HTR-8/SVneo (cell line): ENCODE results near the gene KDM6B.

ENCODE experiments used
- DNase-seq: peaks from one replicate; pipeline ENCODE4 v3.0.0; 2011; ENCODE audit warnings: low spot score, mixed read lengths; ENCODE audit not compliant: insufficient read length
- FAIRE-seq: peaks from 2 replicates; lab custom pipeline; 2011; peaks lifted over from hg19 to GRCh38; lab: Jason Lieb, UNC

The KDM6B gene

GRCh38 chr17:7818746-7819645, 15.0 kb upstream of the KDM6B start:
- no peak for FAIRE-seq

DNA sequence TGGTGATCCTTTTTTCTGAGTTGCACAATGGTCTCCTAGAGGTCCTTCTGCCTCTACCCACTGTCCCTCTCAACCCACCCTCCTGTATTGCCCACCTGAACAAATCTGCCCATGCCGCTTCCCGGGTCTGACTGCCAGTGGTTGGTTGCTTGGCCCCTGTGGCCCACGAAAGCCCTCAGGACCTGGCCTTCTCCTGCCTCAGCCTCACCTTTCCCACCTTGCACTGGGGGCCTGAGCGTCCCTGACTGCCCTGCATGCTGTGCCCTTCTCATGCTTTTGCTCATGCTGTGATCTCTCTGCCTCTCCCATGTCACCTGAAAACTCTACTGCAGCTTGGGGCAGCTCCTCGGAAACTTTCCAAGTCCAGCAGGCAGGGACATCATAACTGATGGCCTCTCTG, 13.8 kb upstream of the KDM6B start:
- FAIRE-seq (no peak), DNase-seq (no peak)

More at GRCh38 chr17:7818746-7819645, 15.0 kb upstream of the KDM6B start:
- DNase-seq: no peak

- DNase-seq (no peak), FAIRE-seq (no peak)
These were observed 11.9 kb upstream of the KDM6B start for GRCh38 chr17:7822126-7822525.

DNA sequence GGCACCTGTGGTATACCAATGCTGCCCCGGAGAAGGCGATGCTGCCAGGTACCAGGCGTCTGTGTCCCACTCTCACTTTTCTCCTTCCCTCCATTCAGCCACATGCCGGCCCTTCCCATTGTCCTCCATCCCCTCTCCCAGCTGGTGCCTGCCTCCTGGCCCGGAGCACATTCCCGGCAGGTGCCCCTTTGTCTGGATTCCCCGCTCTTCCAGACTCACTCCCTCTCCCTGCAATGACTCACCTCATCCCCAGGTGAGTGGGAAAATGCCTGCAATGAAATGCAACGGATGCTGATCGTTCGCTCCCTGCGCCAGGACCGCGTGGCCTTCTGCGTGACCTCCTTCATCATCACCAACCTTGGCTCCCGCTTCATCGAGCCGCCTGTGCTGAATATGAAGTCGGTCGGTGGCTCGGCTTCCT, 10.4 kb upstream of the KDM6B start:
- peak; percentile 66 for FAIRE-seq
- no peak for DNase-seq

GRCh38 chr17:7824021-7824924, 9.7 kb upstream of the KDM6B start:
- DNase-seq (no peak), FAIRE-seq (peak; percentile 31)

DNA sequence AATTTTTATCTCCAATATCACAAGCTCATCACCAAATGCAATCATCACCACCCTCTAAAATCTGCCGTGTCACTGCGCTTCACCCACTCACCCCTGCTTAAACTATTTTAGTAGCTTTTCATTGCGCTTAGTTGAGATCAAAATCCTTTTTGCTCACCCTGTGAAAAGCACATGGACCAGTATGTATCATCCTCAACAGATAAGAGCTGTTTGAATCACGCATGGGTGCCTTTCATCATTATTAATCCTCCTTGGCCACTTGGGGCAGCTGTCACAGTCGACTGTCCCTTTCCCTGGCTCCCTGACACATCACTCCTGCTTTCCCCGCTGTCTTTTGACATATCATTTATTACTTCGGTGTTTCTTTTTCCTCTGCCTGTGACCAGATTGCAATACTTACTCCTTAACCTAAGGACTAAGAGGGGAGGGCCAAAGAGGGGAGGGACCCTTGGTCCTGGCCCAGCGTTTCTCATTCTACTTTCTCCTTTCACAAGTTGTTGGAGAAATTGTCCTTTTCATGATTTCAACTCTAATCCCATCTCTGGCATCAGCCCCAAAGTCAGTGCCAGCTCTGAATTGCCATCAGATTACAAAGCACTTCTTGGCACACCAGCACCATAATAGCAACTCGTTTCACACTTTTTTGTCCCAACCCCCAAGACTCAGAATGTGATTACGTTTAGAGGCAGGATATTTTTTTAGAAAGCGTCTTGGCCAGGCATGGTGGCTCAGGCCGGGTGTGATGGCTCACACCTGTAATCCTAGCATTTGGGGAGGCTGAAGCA, 8.6 kb upstream of the KDM6B start:
- FAIRE-seq: no peak

DNA sequence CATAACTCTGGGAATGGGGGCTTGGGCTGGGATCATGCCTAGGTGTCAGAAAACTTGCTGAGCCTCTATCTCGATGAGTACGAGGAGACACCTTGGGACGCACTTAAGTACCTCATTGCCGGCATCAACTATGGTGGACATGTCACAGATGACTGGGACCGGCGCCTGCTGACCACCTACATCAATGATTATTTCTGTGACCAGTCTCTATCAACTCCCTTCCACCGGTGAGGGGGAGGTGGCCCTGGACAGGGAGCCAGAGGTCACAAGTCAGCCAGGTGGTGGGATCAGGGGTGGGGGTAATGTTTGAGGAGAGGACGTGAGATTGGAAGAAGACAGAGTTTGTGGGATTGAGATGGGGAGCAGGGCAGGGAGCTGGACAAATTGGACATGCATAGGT, 3.4 kb upstream of the KDM6B start:
- FAIRE-seq: no peak

More for the DNA sequence above, 8.6 kb upstream of the KDM6B start:
- DNase-seq: no peak

DNA sequence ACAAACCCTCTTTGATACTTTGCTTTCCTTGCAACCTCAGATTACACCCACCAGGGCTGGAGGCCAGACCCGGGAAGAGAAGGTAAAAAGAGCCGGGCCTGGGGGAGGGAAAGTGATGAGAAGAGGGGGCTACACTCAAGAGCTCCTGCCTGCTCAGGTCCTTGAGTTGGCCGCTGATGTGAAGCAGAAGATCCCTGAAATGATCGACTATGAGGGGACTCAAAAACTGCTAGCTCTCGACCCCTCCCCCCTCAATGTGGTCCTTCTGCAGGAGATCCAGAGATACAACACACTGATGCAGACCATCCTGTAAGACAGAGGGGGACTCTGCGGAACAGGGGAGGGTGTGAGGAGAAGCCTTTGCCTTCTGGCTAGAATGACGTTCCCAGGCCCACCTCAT, 2.8 kb upstream of the KDM6B start:
- FAIRE-seq (no peak), DNase-seq (no peak)

More for the DNA sequence above, 3.4 kb upstream of the KDM6B start:
- DNase-seq: no peak

DNA sequence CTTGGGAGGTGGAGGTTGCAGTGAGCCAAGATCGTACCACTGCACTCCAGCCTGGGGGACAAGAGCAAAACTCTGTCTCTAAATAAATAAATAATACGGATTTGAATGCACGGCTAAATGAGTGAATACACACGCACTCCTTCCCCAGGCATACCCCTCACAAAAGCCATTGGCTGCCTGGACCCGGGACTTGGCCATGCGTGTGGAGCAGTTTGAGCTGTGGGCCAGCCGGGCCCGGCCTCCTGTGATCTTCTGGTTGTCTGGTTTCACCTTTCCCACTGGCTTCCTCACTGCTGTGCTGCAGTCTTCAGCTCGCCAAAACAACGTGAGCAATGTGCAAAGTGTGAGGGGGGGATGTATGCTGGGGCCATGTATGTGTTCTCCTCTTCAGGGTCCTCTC, 1.6 kb upstream of the KDM6B start:
- DNase-seq (no peak), FAIRE-seq (no peak)

DNA sequence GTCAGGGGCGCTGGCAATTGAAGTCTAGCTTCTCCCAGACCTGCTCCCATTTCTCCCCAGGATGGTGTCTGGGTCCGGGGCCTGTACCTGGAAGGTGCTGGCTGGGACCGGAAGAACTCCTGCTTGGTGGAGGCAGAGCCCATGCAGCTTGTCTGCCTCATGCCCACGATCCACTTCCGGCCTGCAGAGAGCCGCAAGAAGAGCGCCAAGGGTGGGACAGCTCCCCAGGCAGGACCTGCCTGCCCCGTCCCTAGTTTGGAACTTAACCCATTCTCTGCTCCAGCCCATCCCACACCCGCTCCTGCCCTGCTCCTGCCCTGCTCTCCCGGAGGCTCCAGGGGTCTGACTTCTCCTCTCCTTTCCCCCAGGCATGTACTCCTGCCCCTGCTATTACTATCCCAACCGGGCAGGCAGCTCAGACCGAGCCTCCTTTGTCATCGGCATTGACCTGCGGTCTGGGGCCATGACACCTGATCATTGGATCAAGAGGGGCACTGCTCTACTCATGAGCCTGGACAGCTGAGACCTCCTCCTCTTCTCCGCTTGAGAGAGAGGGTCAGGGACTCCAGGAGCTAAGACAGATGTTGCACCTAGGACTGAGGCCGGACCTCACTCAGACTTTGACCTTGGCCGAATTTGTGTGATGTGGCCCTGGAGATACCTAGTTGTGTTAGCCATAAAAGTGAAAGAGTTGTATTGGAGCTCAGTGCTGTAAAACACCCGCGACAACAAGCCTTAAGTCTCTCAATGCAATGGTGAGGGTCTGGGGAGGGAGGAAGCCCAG, 814 bp upstream of the KDM6B start:
- DNase-seq (no peak), FAIRE-seq (no peak)

DNA sequence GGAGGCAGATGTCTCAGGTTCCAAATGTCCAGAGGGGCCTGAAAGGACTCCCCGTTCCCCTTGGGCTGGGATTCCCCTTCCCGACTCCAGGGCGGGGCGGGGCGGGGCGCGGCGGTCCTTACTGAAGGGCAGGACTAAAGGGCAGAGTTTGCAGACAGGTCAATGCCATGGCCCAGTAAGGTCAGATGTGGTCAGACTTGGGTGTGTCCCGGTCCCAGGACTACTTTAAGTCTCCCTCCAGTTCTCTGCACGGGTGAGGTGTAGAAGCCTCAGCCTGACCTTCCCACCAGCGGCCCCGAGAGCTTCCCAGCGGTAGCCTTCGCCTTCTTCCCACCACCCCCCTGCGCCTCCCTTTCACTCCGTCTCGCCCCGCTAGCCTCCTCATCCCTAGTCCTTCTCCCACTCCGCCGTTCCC, 532 bp downstream of the KDM6B start:
- no peak for DNase-seq
- no peak for FAIRE-seq

GRCh38 chr17:7834957-7835813, 1.2 kb downstream of the KDM6B start:
- peak; percentile 99 for FAIRE-seq

DNA sequence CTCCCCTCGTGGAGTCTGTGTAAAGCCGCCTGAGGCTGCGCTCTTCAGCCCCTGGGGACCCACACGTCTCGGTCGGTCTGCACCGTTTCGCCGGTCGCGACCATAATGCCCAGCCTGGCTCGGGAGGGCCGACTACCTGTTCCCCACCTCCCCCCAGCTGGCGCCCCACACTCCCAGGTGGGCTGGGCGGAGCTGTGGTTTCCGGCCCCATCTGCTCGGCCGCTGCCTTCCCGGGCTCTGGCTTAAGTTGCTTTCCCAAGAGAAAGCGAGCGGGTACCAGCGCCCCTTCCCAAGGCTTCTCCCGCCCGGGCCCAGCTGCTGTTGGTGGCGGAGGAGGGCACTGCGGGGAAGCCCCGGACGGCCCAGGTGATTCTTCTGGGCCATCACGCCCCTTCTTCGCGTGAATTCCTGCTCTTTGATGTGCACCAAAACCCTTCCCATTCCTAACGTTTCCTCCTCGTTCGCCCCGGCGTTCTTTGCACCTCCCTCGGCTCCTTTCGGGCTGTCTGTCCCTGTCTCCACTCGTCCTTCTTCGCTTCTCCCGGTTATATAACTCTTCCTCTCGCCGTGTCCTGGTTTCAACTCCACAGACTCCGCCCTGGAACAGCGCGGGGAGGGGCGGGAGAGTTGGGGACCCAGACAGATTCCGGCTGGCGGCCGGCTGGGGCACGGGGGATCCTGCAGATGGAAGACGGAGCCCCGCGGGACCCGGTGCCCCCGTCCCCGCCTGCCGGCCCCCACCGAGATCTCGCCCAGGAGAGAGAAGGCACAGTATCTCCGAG, 2.0 kb downstream of the KDM6B start:
- DNase-seq: no peak
- FAIRE-seq: no peak

More at GRCh38 chr17:7834957-7835813, 1.2 kb downstream of the KDM6B start:
- peak; percentile 98 for DNase-seq

DNA sequence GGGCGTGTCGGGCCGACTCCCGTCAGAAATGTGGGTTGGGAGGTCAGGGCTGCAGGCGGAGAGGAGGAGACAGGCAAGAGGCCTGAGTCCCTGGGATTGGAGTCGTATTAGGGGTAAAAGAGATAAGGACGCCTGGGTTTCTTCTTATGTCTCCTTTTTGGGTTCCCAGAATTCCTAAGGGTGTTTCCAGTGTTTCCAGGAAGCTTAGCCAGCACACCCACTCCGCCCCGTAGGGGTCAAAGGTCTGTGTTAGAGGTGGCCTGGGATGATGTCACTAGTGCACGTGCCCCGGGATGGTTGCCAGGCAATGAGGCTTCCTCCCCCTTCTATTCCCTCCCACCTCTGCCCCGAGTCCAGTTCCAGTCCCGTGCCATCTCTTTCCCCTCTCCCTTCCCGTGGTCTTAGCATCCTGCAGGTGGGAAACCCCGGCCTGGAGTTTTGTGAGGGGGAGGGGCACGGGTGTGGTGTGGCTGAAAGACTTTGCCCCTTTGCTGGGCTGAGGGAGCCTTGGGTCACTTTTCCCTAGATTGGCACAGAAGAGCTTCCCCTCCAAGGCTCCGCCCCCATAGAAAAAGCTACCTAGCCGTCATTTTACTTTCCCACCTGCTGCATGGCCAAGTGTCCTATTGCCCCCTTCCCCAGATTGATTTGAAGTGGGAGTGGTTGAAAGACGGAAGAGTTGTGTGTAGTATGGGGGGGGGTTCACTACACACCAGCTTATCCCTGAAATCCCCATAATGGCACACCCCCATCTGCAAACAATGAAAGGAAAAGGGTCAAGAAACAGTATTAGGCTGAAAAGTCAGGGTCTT, 2.8 kb downstream of the KDM6B start:
- FAIRE-seq (peak; percentile 92), DNase-seq (peak; percentile 87)

GRCh38 chr17:7837408-7838088, 3.5 kb downstream of the KDM6B start:
- DNase-seq: no peak
- no peak for FAIRE-seq
